Activated CD8-positive, alpha-beta T cell treated with anti-CD3 and anti-CD28 coated beads for 36 hours (primary cell): Measurements from ENCODE around the gene PAMR1. TPM values are rescaled to one million over a fixed set of nuclear protein-coding genes. Genes with fewer than 3 reads are reported as not detected.

ENCODE experiments used
- ATAC-seq: fragments of 200-7000 bp; cut with Tn5 transposase; one replicate; pipeline ENCODE4 v1.10.0; 2021; ENCODE audit warnings: mild to moderate bottlenecking, moderate library complexity
- CTCF ChIA-PET: fragments of 350-600 bp; sonication (Branson Sonifier 250); formaldehyde crosslinking; loops from one replicate; lab custom pipeline; 2021; ENCODE audit warnings: antibody characterized with exemption; lab: Charles Lee
- POLR2A ChIA-PET: fragments of 350-600 bp; sonication (Branson Sonifier 250); formaldehyde crosslinking; loops from one replicate; lab custom pipeline; 2021; ENCODE audit warnings: antibody characterized with exemption; lab: Charles Lee
- DNase-seq: peaks from one replicate; pipeline ENCODE4 v3.0.0-alpha.2; 2020
- H3K27ac Mint-ChIP-seq: one replicate; pipeline ENCODE4 v1.8.0; 2021; ENCODE audit warnings: mild to moderate bottlenecking, mixed read lengths
- H3K27me3 Mint-ChIP-seq: one replicate; pipeline ENCODE4 v1.8.0; 2021; ENCODE audit warnings: mixed read lengths
- H3K36me3 Mint-ChIP-seq: one replicate; pipeline ENCODE4 v1.8.0; 2021; ENCODE audit warnings: low read depth, mixed read lengths
- H3K4me1 Mint-ChIP-seq: one replicate; pipeline ENCODE4 v1.8.0; 2021; ENCODE audit warnings: low read depth, mixed read lengths
- H3K4me3 Mint-ChIP-seq: one replicate; pipeline ENCODE4 v1.8.0; 2021; ENCODE audit warnings: mild to moderate bottlenecking, moderate library complexity, mixed read lengths
- H3K9me3 Mint-ChIP-seq: one replicate; pipeline ENCODE4 v1.8.0; 2021; ENCODE audit warnings: mixed read lengths
- intact Hi-C: fragments of 100-400 bp; cut with micrococcal nuclease; formaldehyde crosslinking; loops from one replicate; pipeline ENCODE4 v1.10.0; 2022
- total RNA-seq, 2 experiments: library from RNA; stranded (reverse); gene quantifications; one replicate each; pipeline ENCODE4 v1.2.3, GENCODE V29; 2021
- TF ChIP-seq, protein P1 (sequence below): fragments of 200-600 bp; IDR thresholded peaks from one replicate; pipeline ENCODE4 v1.8.0; 2022; ENCODE audit warnings: antibody characterized with exemption, mild to moderate bottlenecking

Gene PAMR1
- total RNA-seq, 2 experiments from 2014 or later = not detected

DNA sequence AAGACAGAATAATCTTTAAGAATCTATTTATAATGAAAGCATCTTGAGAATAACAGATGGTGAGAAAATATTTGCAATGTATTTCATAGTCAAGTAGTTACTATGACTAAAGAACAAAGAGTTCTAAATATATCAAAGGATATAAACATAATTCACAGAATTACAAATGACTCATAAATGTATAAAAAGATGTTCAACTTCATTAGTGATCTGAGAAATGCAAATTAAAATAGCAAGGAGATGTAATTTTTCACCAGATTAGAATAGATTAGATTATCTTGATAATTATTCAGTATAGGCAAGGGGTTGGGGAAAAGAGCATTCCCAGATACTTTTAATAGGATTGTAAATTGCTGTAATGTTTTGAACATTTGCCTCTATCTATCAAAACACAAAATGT, 30.1 kb upstream of the PAMR1 start:
- no peak overlapping the region for H3K27ac Mint-ChIP-seq
- TF ChIP-seq, protein P1, sequence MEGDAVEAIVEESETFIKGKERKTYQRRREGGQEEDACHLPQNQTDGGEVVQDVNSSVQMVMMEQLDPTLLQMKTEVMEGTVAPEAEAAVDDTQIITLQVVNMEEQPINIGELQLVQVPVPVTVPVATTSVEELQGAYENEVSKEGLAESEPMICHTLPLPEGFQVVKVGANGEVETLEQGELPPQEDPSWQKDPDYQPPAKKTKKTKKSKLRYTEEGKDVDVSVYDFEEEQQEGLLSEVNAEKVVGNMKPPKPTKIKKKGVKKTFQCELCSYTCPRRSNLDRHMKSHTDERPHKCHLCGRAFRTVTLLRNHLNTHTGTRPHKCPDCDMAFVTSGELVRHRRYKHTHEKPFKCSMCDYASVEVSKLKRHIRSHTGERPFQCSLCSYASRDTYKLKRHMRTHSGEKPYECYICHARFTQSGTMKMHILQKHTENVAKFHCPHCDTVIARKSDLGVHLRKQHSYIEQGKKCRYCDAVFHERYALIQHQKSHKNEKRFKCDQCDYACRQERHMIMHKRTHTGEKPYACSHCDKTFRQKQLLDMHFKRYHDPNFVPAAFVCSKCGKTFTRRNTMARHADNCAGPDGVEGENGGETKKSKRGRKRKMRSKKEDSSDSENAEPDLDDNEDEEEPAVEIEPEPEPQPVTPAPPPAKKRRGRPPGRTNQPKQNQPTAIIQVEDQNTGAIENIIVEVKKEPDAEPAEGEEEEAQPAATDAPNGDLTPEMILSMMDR = no peak
- ChIA-PET POLR2A (interaction anchor here (0.7 kb wide), 1 partner anchor 115 kb away, joined by 3 read pairs; no protein-coding TSS in a partner anchor), CTCF (no interaction called here)
- H3K4me3 Mint-ChIP-seq = no peak overlapping the region
- ATAC-seq (no peak), DNase-seq (no peak)
- no peaks in the 10 kb centered on the region for H3K36me3 Mint-ChIP-seq
- H3K4me1 Mint-ChIP-seq = no peaks in the 10 kb centered on the region
- no peaks in the 10 kb centered on the region for H3K9me3 Mint-ChIP-seq
- intact Hi-C loops = no loop called here
- peaks cover 20% of the 10 kb centered on the region for H3K27me3 Mint-ChIP-seq

DNA sequence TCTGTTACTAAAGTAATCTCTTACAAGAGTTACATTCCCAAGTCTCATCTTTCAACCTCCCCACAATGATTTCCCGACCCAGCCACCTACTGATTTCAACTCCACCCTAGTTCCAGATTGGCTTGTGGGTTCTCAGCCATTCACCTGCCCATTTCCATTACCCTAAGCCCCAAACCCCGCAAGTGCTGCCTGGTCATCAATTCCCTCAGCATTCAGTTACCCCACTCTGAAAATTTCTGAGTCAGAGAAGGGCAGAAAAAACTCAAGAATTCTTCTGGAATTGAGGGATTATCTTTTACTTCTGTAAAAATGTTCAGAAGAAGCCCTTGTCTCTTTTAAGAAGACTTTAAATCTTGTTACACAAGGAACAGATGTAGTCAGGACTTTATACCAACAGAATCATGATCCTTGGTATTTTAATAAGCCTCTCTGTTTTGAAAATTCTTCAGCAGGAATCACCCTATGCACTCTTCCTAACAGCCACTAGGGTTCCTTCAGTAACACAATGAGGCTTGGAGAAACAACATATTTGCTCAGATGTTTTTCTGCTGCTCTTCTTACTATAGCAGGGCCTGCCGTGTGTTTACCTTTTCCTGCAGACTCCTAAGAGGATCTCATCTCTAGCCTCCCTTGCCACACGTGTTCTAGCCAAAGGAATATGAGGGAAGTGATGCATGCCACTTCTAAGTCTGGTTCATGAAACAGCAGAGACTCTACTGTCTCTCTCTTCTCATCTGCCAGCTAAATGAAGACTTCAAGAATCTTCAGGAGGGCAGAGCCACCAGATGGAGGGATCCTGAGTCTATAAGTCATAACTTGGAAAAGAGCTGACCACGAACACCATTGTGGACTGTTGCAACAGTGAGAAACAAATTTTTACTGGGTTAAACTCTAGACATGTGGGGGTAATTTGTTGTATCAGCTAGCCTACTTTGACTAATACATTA, 29.3 kb upstream of the PAMR1 start:
- Mint-ChIP-seq H3K4me1 (no peaks in the 10 kb centered on the region), H3K27ac (no peak overlapping the region), H3K4me3 (no peak overlapping the region), H3K9me3 (no peaks in the 10 kb centered on the region), H3K36me3 (no peaks in the 10 kb centered on the region), H3K27me3 (peaks cover 15% of the 10 kb centered on the region)
- ChIA-PET POLR2A (no interaction called here), CTCF (no interaction called here)
- TF ChIP-seq, protein P1 = no peak
- ATAC-seq (no peak), DNase-seq (no peak)
- intact Hi-C loops = no loop called here

DNA sequence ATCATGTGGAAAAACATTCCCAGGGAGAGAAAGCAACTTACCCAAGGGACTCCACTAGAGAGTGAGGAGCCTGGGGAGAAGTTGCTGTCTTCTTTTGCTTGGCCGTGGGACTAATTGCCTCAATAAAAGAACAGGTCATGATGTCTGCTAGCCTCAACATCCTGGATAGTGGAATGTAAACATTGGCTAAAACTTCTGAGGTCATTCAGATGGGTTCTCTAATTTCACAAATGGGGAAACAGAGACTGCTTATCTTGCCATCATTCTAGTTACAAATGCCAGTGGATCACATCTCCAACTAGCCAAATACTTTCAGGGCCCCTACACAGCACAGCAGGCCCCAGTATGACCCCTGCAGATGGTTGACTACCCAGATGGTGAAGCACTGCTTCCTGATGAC, 28.4 kb upstream of the PAMR1 start:
- no peak overlapping the region for H3K27ac Mint-ChIP-seq
- no peaks in the 10 kb centered on the region for H3K36me3 Mint-ChIP-seq
- ChIA-PET CTCF (no interaction called here), POLR2A (no interaction called here)
- TF ChIP-seq, protein P1 = no peak
- no peaks in the 10 kb centered on the region for H3K4me1 Mint-ChIP-seq
- no peaks in the 10 kb centered on the region for H3K9me3 Mint-ChIP-seq
- DNase-seq (no peak), ATAC-seq (no peak)
- H3K27me3 Mint-ChIP-seq = peaks cover 18% of the 10 kb centered on the region
- intact Hi-C loops = no loop called here
- no peak overlapping the region for H3K4me3 Mint-ChIP-seq

DNA sequence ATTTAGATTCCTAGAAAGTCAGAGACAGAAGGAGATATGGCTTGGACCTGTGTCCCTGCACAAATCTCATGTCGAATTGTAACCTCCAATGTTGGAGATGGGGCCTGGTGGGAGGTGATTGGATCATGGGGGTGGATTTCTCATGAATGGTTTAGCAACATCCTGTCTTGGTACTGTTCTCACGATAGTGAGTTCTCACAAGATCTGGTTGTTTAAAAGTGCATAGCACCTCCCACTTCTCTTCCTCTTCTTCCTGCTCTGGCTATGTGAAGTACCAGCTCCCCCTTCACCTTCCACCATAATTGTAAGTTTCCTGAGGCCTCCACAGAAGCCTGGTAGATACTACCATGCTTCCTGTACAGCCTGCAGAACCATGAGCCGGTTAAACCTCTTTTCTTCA, 27.6 kb upstream of the PAMR1 start:
- DNase-seq (no peak), ATAC-seq (no peak)
- Mint-ChIP-seq H3K4me1 (no peaks in the 10 kb centered on the region), H3K27me3 (peaks cover 24% of the 10 kb centered on the region), H3K36me3 (no peaks in the 10 kb centered on the region), H3K27ac (no peak overlapping the region), H3K4me3 (no peak overlapping the region), H3K9me3 (no peaks in the 10 kb centered on the region)
- CTCF ChIA-PET = no interaction called here
- TF ChIP-seq, protein P1 = no peak
- intact Hi-C loops = no loop called here
- POLR2A ChIA-PET = no interaction called here

DNA sequence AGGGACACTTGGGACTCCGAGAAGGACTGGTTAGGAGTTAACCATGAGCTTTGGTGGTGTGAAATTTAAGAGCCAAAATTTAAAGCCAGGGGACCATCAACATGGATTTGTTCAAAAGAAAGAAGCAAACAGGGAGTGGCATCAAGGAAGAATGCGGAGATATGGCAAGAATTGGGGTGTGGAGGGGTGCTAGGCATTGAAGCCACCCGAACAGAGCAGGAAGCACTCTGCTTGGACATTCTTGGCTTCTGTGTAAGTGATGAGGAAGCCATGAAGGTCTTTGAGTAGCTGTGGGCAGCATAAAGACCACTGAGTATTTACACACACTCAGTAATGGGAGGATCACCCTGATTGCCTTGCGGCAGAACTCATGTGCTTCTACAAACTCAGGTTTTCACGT, 27.2 kb upstream of the PAMR1 start:
- H3K4me1 Mint-ChIP-seq = no peaks in the 10 kb centered on the region
- no peaks in the 10 kb centered on the region for H3K9me3 Mint-ChIP-seq
- peaks cover 24% of the 10 kb centered on the region for H3K27me3 Mint-ChIP-seq
- TF ChIP-seq, protein P1 = no peak
- ChIA-PET POLR2A (no interaction called here), CTCF (no interaction called here)
- H3K4me3 Mint-ChIP-seq = no peak overlapping the region
- DNase-seq (no peak), ATAC-seq (no peak)
- no peaks in the 10 kb centered on the region for H3K36me3 Mint-ChIP-seq
- intact Hi-C loops = no loop called here
- H3K27ac Mint-ChIP-seq = no peak overlapping the region
